ENCODE measurements around the gene GRID1.

Gene GRID1

DNA sequence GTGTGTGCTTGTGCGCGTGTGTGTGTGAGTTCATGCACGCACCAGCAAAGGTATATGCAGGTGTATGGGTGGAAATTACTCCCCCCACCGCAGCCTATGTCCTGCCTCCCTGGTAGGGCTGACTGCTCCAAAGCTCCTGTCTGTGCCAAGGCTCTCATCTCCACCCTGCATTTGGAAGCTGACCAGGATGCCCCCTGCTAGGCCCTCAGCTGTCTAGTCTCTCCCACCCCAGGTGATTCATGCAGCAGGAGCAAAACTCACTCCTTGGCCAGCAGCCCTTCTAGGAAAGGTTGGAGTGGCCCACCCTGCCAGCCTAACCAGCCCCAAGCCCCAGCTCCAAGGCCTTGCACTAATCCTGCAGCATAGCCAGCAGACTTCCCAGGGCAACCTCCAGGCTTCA, 148.4 kb downstream of the GRID1 start:
- peaks cover 7% of the 10 kb centered on the region for H3K27me3 Mint-ChIP-seq (ENCODE audit: low read depth, poor library complexity)
- H3K36me3 Mint-ChIP-seq (ENCODE audit: low read depth) = no peaks in the 10 kb centered on the region
- no peaks in the 10 kb centered on the region for H3K9me3 Mint-ChIP-seq
- TF ChIP-seq, protein P1, sequence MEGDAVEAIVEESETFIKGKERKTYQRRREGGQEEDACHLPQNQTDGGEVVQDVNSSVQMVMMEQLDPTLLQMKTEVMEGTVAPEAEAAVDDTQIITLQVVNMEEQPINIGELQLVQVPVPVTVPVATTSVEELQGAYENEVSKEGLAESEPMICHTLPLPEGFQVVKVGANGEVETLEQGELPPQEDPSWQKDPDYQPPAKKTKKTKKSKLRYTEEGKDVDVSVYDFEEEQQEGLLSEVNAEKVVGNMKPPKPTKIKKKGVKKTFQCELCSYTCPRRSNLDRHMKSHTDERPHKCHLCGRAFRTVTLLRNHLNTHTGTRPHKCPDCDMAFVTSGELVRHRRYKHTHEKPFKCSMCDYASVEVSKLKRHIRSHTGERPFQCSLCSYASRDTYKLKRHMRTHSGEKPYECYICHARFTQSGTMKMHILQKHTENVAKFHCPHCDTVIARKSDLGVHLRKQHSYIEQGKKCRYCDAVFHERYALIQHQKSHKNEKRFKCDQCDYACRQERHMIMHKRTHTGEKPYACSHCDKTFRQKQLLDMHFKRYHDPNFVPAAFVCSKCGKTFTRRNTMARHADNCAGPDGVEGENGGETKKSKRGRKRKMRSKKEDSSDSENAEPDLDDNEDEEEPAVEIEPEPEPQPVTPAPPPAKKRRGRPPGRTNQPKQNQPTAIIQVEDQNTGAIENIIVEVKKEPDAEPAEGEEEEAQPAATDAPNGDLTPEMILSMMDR (IDR thresholded peaks at IDR 0.05) = no peak
- no peak for DNase-seq
- no peak overlapping the region for H3K4me3 Mint-ChIP-seq
- no peak overlapping the region for H3K27ac Mint-ChIP-seq
- peaks cover 9% of the 10 kb centered on the region for H3K4me1 Mint-ChIP-seq

DNA sequence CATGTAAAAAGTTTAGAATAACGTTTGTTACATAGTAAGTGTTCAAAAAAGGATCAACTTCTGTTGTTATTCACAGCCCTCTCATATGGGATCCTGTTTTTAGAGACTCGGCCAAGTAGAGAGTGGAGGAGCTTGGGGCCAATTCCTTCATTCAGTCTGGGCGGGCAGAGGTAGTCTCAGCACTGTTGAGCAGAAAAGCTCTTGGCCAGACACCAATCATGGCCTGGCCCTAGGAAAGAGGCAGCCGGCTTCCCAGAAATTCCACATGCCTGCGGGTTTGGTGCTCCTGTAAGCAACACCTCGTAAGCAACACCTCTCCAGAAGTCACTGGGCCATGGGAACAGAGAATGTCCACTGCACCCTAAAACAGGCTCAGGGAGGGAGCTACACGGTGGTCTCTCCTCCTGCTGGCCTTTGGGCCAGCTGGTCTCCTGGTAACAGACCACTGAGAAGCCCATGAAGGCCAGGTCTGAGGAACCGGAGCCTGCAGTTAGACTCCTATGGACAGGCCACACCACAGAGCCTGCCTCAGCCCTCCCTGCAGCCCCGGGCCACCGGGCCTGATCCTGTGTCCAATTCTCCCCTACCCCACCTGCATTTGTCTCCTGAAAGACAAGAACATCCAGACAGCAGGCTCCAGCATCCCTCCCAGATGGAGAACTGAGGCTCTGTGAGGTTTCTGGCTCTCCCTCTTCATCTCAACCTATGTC, 149.1 kb downstream of the GRID1 start:
- Mint-ChIP-seq H3K27ac (no peak overlapping the region), H3K4me3 (no peak overlapping the region), H3K36me3 (ENCODE audit: low read depth) (no peaks in the 10 kb centered on the region), H3K4me1 (peaks cover 9% of the 10 kb centered on the region), H3K27me3 (ENCODE audit: low read depth, poor library complexity) (peaks cover 10% of the 10 kb centered on the region), H3K9me3 (no peaks in the 10 kb centered on the region)
- TF ChIP-seq, protein P1 (IDR thresholded peaks at IDR 0.05) = no peak
- no peak for DNase-seq

DNA sequence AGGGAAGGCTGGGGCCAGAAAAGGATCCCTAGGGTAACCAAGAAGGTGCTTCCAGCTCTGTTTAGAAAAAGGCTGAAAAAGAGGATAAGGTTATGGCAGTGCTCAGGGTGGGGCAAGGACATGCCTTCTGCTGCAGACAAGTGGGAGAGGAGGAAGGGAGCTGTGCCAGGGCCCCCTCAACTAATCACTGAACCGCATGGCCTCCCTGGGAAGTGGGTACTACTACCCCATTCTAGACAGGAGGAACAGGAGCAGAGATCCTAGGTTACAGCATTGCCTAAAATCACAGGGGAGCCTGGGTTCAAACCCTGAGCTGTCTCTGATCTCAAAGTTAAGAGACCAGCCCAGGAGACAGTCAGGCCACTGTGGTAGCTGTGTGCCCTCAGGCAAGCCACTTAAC, 149.7 kb downstream of the GRID1 start:
- H3K36me3 Mint-ChIP-seq (ENCODE audit: low read depth) = no peaks in the 10 kb centered on the region
- no peaks in the 10 kb centered on the region for H3K9me3 Mint-ChIP-seq
- no peak overlapping the region for H3K27ac Mint-ChIP-seq
- H3K4me1 Mint-ChIP-seq = peaks cover 9% of the 10 kb centered on the region
- TF ChIP-seq, protein P1 (IDR thresholded peaks at IDR 0.05) = no peak
- H3K4me3 Mint-ChIP-seq = no peak overlapping the region
- peaks cover 10% of the 10 kb centered on the region for H3K27me3 Mint-ChIP-seq (ENCODE audit: low read depth, poor library complexity)
- DNase-seq = no peak

DNA sequence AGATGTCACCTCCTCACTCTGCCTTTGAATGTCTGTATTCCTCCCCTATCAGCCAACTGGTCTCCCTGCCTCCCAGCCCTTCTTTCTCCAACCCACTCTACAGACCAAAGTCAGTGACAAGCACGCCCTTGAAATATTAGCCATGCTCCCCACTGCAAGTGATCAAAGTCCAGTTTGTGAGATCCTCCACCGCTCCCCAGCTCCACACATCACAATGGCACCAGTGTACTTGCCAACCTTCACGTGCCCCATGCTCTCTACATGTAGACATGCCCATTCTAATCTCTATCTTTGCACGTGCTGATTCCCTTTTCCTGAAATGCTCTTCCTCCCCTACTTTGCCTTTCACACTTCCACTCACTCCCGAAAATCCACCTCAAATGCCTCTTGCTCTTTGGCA, 150.9 kb downstream of the GRID1 start:
- TF ChIP-seq, protein P1 (IDR thresholded peaks at IDR 0.05) = no peak
- Mint-ChIP-seq H3K27me3 (ENCODE audit: low read depth, poor library complexity) (peaks cover 10% of the 10 kb centered on the region), H3K36me3 (ENCODE audit: low read depth) (no peaks in the 10 kb centered on the region), H3K9me3 (no peaks in the 10 kb centered on the region), H3K4me1 (no peaks in the 10 kb centered on the region), H3K27ac (no peak overlapping the region), H3K4me3 (no peak overlapping the region)
- DNase-seq = no peak

DNA sequence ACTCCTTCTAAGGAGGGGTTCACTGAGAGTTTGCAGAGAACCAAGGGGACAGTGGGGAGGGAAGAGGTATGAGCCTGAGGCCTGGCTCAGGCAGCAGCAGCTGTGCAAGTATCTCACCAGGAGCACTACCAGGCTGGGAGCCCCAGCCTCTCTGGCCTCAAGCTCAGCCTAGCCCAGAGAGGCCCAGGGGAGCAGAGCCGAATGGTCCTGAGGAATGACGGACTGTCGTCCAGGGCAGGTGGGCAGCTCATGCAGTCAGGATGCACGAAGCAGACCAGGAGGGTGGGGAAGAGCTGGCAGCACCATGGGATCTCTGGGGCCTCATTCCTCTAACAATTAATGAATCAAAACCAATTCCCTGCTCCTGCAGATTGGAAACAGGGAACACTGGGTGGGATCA, 151.5 kb downstream of the GRID1 start:
- no peak for DNase-seq

More for the DNA sequence above, 151.5 kb downstream of the GRID1 start:
- H3K4me3 Mint-ChIP-seq = no peak overlapping the region
- H3K36me3 Mint-ChIP-seq (ENCODE audit: low read depth) = no peaks in the 10 kb centered on the region
- TF ChIP-seq, protein P1 (IDR thresholded peaks at IDR 0.05) = no peak
- no peak overlapping the region for H3K27ac Mint-ChIP-seq
- no peaks in the 10 kb centered on the region for H3K4me1 Mint-ChIP-seq
- no peaks in the 10 kb centered on the region for H3K9me3 Mint-ChIP-seq
- H3K27me3 Mint-ChIP-seq (ENCODE audit: low read depth, poor library complexity) = peaks cover 12% of the 10 kb centered on the region

Data from nephron progenitor cell (in vitro differentiated cells).